B cell (primary cell): ENCODE data around the gene EFNA5.

Experiments
- CTCF ChIP-seq: fragments of 200-600 bp; IDR thresholded peaks from one replicate; pipeline ENCODE4 v1.8.0; 2022; ENCODE audit warnings: antibody characterized with exemption, mild to moderate bottlenecking
- EZH2 ChIP-seq: IDR thresholded peaks from 2 replicates; pipeline ENCODE4 v1.6.1; 2012; ENCODE audit warnings: borderline replicate concordance, low read depth, mild to moderate bottlenecking, moderate library complexity, low read length; ENCODE audit not compliant: insufficient read depth, poor library complexity, severe bottlenecking

- no peak for TF ChIP-seq CTCF
- TF ChIP-seq EZH2, result no peak
Observed at GRCh38 chr5:107572715-107573368, 97.9 kb downstream of the EFNA5 start.
